DMS53 treated with DMSO at 0.1 percent for 48 hours (cell line): ENCODE measurements around the gene CCNJL.
"Not testable (repeated sequence)": the region's sequence is repeated elsewhere in the genome, so short reads cannot be mapped to it uniquely, and the experiment has no call there.

Source experiments
- DNase-seq: peaks from one replicate; lab custom pipeline; 2025; ENCODE audit not compliant: unreplicated experiment; lab: John Stamatoyannopoulos, UW

Gene CCNJL

GRCh38 chr5:160312134-160312959 lies at the start of gene CCNJL:
CCNJL (minus strand) TSS chr5:160312564; CDS start chr5:160311923, 641 bp downstream.
- peak; percentile 75 for DNase-seq

GRCh38 chr5:160361624-160362228 lies 49.4 kb upstream of the CCNJL start:
- DNase-seq: no peak

- no peak for DNase-seq
Measured at GRCh38 chr5:160360310-160360709, 47.9 kb upstream of the CCNJL start.

GRCh38 chr5:160359816-160360215 lies 47.5 kb upstream of the CCNJL start:
- no peak for DNase-seq

- no peak for DNase-seq
Measured at GRCh38 chr5:160359242-160359641, 46.9 kb upstream of the CCNJL start.

GRCh38 chr5:160357861-160358411 lies 45.6 kb upstream of the CCNJL start:
- DNase-seq: no peak

GRCh38 chr5:160357394-160357793 lies 45.0 kb upstream of the CCNJL start:
- no peak for DNase-seq

- DNase-seq: no peak
Measured at GRCh38 chr5:160356550-160357347, 44.4 kb upstream of the CCNJL start.

GRCh38 chr5:160354666-160355065 lies 42.3 kb upstream of the CCNJL start:
- no peak for DNase-seq

GRCh38 chr5:160353379-160353778 lies 41.0 kb upstream of the CCNJL start:
- no peak for DNase-seq

- DNase-seq: no peak
Measured at GRCh38 chr5:160352308-160352707, 39.9 kb upstream of the CCNJL start.

- DNase-seq: no peak
Measured at GRCh38 chr5:160349935-160350303, 37.6 kb upstream of the CCNJL start.

- no peak for DNase-seq
Measured at GRCh38 chr5:160349249-160349934, 37.0 kb upstream of the CCNJL start.

GRCh38 chr5:160348080-160348479 lies 35.7 kb upstream of the CCNJL start:
- no peak for DNase-seq

- DNase-seq: no peak
Measured at GRCh38 chr5:160347448-160347847, 35.1 kb upstream of the CCNJL start.

GRCh38 chr5:160342413-160342941 lies 30.1 kb upstream of the CCNJL start:
- DNase-seq: no peak

GRCh38 chr5:160341309-160341870 lies 29.0 kb upstream of the CCNJL start:
- DNase-seq: no peak

GRCh38 chr5:160340513-160340912 lies 28.1 kb upstream of the CCNJL start:
- DNase-seq: not testable (repeated sequence)

GRCh38 chr5:160339406-160340130 lies 27.2 kb upstream of the CCNJL start:
- DNase-seq: no peak

GRCh38 chr5:160334716-160335115 lies 22.4 kb upstream of the CCNJL start:
- DNase-seq: not testable (repeated sequence)
